Keratinocyte (primary cell): ENCODE measurements around the gene TMEM270.
A peak's percentile ranks its signal among the peaks of the same experiment; 100 is the strongest.

Experiments
- CTCF ChIP-seq, 3 experiments: IDR thresholded peaks in 1 of 3; conservative IDR thresholded peaks in 1 of 3; optimal IDR thresholded peaks in 1 of 3; 2 replicates in 2 of 3; 3 replicates in 1 of 3; pipeline versions ENCODE3 to v1.5.1; 2011; ENCODE audit warnings: low read length in 3 of 3, mild to moderate bottlenecking in 3 of 3, moderate library complexity in 2 of 3, control low read depth in 1 of 3, inconsistent platforms in 1 of 3; ENCODE audit not compliant: insufficient read depth in 2 of 3; ENCODE audit errors: extremely low read depth in 1 of 3
- EZH2 ChIP-seq: IDR thresholded peaks from one replicate; pipeline ENCODE4 v1.6.1; 2012; ENCODE audit warnings: inconsistent platforms, mild to moderate bottlenecking, low read length, moderate library complexity

DNA sequence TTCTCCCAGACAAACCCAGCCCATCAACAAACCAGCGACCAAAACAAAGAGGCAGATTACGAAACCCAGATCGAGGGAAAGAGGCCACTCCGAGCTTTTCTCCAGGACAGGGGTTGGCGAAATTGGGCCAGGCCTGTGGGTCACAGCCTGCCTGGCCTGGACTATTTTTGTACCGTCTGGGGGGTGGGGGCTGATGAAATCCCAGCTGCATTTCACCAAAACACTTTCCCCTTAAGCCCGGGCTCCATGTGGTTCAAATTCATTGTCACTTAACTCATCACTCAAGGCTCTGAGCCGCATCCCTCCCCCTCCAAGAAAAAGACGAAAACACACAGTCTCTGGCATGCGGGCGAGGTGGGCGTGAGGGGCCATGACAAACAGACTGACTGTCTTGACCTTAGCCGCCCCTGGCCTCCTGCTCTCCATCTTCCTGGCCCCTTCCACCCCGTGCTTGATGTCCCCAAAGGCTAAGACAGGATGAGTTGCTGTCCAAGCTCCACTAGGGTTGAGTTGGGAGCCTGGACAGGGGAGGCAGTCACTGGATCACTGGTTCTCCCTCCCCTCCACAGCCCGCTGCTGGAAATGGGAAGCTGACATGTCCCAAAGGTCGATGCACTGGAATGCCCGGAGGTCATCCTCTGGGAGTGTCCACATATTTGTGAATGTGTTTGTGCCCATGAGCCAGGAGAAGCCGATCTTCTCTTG, 19.2 kb downstream of the TMEM270 start:
- TF ChIP-seq CTCF (optimal IDR thresholded peaks at IDR 0.05 in 1 of 3, IDR thresholded peaks at IDR 0.05 in 1 of 3, conservative IDR thresholded peaks at IDR 0.05 in 1 of 3; ENCODE audit: extremely low read depth in 1 of 3, insufficient read depth in 2 of 3, low read length in 3 of 3) (no peak), EZH2 (peak; percentile 41)
